Panc1 (cell line): ENCODE results near the gene JOSD2. TPM values are rescaled to one million over a fixed set of nuclear protein-coding genes. Genes with fewer than 3 reads are reported as not detected.
"Not testable (repeated sequence)": the region's sequence is repeated elsewhere in the genome, so short reads cannot be mapped to it uniquely, and the experiment has no call there.

Experiments
- ATAC-seq: fragments of 200-7000 bp; cut with Tn5 transposase; 2 replicates; pipeline ENCODE4 v1.9.1; 2020; ENCODE audit warnings: mild to moderate bottlenecking, moderate library complexity
- BruUV-seq: library from RNA; stranded (reverse); fragments of 400-500 nt; replicated peaks from 2 replicates; lab custom pipeline; 2021; lab: Mats Ljungman, UMichigan
- CTCF ChIA-PET: fragments of 300-600 bp; sonication (Branson Sonifier 250); formaldehyde crosslinking; loops from one replicate; lab custom pipeline; 2022; ENCODE audit warnings: antibody characterized with exemption; lab: Charles Lee
- POLR2A ChIA-PET: fragments of 300-600 bp; sonication (Branson Sonifier 250); formaldehyde crosslinking; loops from one replicate; lab custom pipeline; 2022; ENCODE audit warnings: antibody characterized with exemption; lab: Charles Lee
- DNase-seq: peaks from one replicate; pipeline ENCODE4 v3.0.0-alpha.2; 2010; ENCODE audit warnings: low read depth, low spot score
- H3K27ac ChIP-seq: 2 replicates; pipeline ENCODE4 v1.5.1; 2011; ENCODE audit warnings: mild to moderate bottlenecking, low read length, inconsistent platforms
- H3K27me3 ChIP-seq: fragments of 200-500 bp; sonication (Bioruptor generic); 2 replicates; pipeline ENCODE4 v1.6.0; 2014; ENCODE audit warnings: low read length, inconsistent platforms; ENCODE audit not compliant: control insufficient read depth, insufficient read depth
- H3K36me3 ChIP-seq: fragments of 200-500 bp; sonication (Bioruptor generic); 2 replicates; pipeline ENCODE4 v1.5.1; 2014; ENCODE audit warnings: inconsistent platforms, mild to moderate bottlenecking, low read length, moderate library complexity; ENCODE audit not compliant: control insufficient read depth, insufficient read depth
- H3K4me1 ChIP-seq: 2 replicates; pipeline ENCODE4 v1.5.1; 2011; ENCODE audit warnings: inconsistent platforms, mild to moderate bottlenecking, low read length, moderate library complexity; ENCODE audit not compliant: control insufficient read depth, insufficient read depth
- H3K4me3 ChIP-seq, 2 experiments: 2 replicates each; pipeline ENCODE4 v1.5.1; 2011 to 2012; ENCODE audit warnings: low read depth in 2 of 2, low read length in 2 of 2, mild to moderate bottlenecking in 2 of 2, inconsistent platforms in 1 of 2, moderate library complexity in 1 of 2
- H3K9me3 ChIP-seq: fragments of 200-500 bp; sonication (Bioruptor generic); 2 replicates; pipeline ENCODE4 v1.5.1; 2014; ENCODE audit warnings: low read depth, mild to moderate bottlenecking, inconsistent platforms, low read length, moderate library complexity; ENCODE audit not compliant: control insufficient read depth, insufficient read depth
- CTCF ChIP-seq: fragments of 450-650 bp; IDR thresholded peaks from 2 replicates; pipeline ENCODE4 v1.5.1; 2017; ENCODE audit warnings: mild to moderate bottlenecking
- POLR2AphosphoS5 ChIP-seq: IDR thresholded peaks from 2 replicates; pipeline ENCODE4 v1.6.1; 2012; ENCODE audit warnings: mild to moderate bottlenecking, low read depth, low read length, moderate library complexity
- REST ChIP-seq, 2 experiments: IDR thresholded peaks; 2 replicates each; pipeline ENCODE4 v1.6.1; 2011 to 2012; ENCODE audit warnings: low read depth in 2 of 2, control low read depth in 1 of 2, low read length in 1 of 2, mild to moderate bottlenecking in 1 of 2, moderate library complexity in 1 of 2; ENCODE audit not compliant: insufficient read depth in 1 of 2
- SIN3A ChIP-seq: IDR thresholded peaks from 2 replicates; pipeline ENCODE4 v1.6.1; 2012; ENCODE audit warnings: low read depth, mild to moderate bottlenecking, low read length, moderate library complexity, borderline replicate concordance; ENCODE audit not compliant: insufficient read depth
- TCF7L2 ChIP-seq: IDR thresholded peaks from 2 replicates; pipeline ENCODE4 v1.6.1; 2011; ENCODE audit warnings: mild to moderate bottlenecking, low read depth, low read length, inconsistent platforms
- in situ Hi-C: cut with HindIII; loops from 2 replicates; pipeline ENCODE4 v1.10.0; 2016; ENCODE audit warnings: low sequenced_read_pairs, low pct_unique_long_range_greater_than_20kb
- intact Hi-C: fragments of 100-400 bp; cut with micrococcal nuclease; formaldehyde crosslinking; loops from one replicate; pipeline ENCODE4 v1.10.0; 2022; ENCODE audit not compliant: unreplicated experiment
- total RNA-seq: library from RNA; stranded (reverse); gene quantifications from one replicate; pipeline ENCODE4 v1.2.1, GENCODE V29; 2021; ENCODE audit not compliant: unreplicated experiment

Gene JOSD2
- total RNA-seq, 1 experiment from 2014 or later: 51.8 TPM

GRCh38 chr19:50475101-50475568, 35.9 kb downstream of the JOSD2 start:
- no peak for TF ChIP-seq SIN3A
- TF ChIP-seq POLR2AphosphoS5: no peak
- TF ChIP-seq REST (IDR thresholded peaks at IDR 0.05; ENCODE audit: insufficient read depth in 1 of 2, low read depth in 2 of 2, low read length in 1 of 2): no peak
- no peak for TF ChIP-seq TCF7L2
- TF ChIP-seq CTCF: no peak
- Histone ChIP-seq H3K4me1 (no peaks in the 10 kb centered on the region), H3K27me3 (no peaks in the 10 kb centered on the region), H3K4me3 (no peak overlapping the region), H3K9me3 (no peaks in the 10 kb centered on the region), H3K36me3 (no peaks in the 10 kb centered on the region), H3K27ac (no peak overlapping the region)
- in situ Hi-C loops (no loop called here), intact Hi-C loops (no loop called here)
- DNase-seq: no peak
- BruUV-seq: no TSS peak
- ChIA-PET CTCF (no interaction called here), POLR2A (no interaction called here)
- no peak for ATAC-seq

GRCh38 chr19:50473336-50473735, 37.7 kb downstream of the JOSD2 start:
- H3K27me3 ChIP-seq, BruUV-seq, CTCF ChIA-PET, in situ Hi-C loops, H3K36me3 ChIP-seq, DNase-seq, POLR2A ChIA-PET, H3K9me3 ChIP-seq, H3K27ac ChIP-seq, intact Hi-C loops, H3K4me3 ChIP-seq, ATAC-seq, H3K4me1 ChIP-seq: not testable (repeated sequence)

- intact Hi-C loops: no loop called here
- no peak for TF ChIP-seq TCF7L2
- no peak for TF ChIP-seq POLR2AphosphoS5
- TF ChIP-seq CTCF: no peak
- TF ChIP-seq REST (IDR thresholded peaks at IDR 0.05; ENCODE audit: insufficient read depth in 1 of 2, low read depth in 2 of 2, low read length in 1 of 2): no peak
- TF ChIP-seq SIN3A: no peak
- Histone ChIP-seq H3K4me1 (no peaks in the 10 kb centered on the region), H3K27me3 (no peaks in the 10 kb centered on the region), H3K9me3 (no peaks in the 10 kb centered on the region), H3K36me3 (no peaks in the 10 kb centered on the region), H3K4me3 (no peak overlapping the region), H3K27ac (no peak overlapping the region)
- in situ Hi-C loops: no loop called here
- BruUV-seq: no TSS peak
- DNase-seq (no peak), ATAC-seq (no peak)
- POLR2A ChIA-PET: no interaction called here
- CTCF ChIA-PET: interaction anchor here (0.7 kb wide), 1 partner anchor 88 kb away, joined by 9 read pairs; no protein-coding TSS in a partner anchor
These were observed 42.2 kb downstream of the JOSD2 start for GRCh38 chr19:50468818-50469217.
